ENCODE results near the gene PSTPIP2.

- TF ChIP-seq POLR2A (IDR thresholded peaks at IDR 0.05; ENCODE audit: low read length) (no peak), GATA1 (IDR thresholded peaks at IDR 0.05; ENCODE audit: low read depth, low read length) (no peak)
Observed at GRCh38 chr18:46070232-46070631, 1.8 kb downstream of the PSTPIP2 start.

All from erythroblast (primary cell).